Measurements from ENCODE around the gene CLTA. TPM values are rescaled to one million over a fixed set of nuclear protein-coding genes. Genes with fewer than 3 reads are reported as not detected.
A peak's percentile ranks its signal among the peaks of the same experiment; 100 is the strongest.

CLTA gene
- total and polyA plus RNA-seq, 9 donors: 170 to 243 (median 216) TPM

DNA sequence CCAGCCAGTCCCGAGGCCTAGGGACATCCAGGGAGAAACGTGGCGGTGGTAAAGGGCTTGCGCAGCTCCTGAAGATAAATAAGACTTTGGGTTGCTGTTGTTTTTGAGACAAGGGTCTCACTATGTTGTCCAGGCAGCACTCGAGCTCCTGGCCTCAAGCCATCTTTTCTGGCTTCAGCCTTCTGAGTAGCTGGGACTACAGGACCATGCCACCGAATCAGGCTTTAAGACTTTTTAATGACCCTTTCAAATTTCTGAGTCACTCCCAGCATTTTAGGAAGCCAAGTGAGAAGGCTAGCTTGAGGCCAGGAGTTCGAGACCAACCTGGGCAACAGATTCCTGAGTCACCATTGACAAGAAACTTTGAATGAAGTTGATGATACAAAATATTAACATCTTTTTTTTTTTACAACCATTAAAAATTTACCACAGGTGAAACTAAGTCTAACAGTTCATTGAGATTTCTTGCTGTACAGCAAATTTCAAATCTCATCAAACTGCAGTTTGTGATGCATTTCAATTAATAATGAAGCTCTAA, 68.3 kb downstream of the CLTA start:
- peak in 1 of 5 donors; percentile 47 for DNase-seq
- 25 to 33% (median 31%) methylated on average over 7 of the region's 7 CpGs for WGBS, 3 donors
- intact Hi-C loops (cut with DNase I): no loop called here
- H3K27me3 ChIP-seq: no peaks in the 10 kb centered on the region
- peak overlapping the region; percentile 99 for H3K4me3 ChIP-seq
- H3K4me1 ChIP-seq (ENCODE audit: insufficient read depth): peaks cover 6% of the 10 kb centered on the region
- H3K9me3 ChIP-seq: no peaks in the 10 kb centered on the region
- TF ChIP-seq, protein P1, sequence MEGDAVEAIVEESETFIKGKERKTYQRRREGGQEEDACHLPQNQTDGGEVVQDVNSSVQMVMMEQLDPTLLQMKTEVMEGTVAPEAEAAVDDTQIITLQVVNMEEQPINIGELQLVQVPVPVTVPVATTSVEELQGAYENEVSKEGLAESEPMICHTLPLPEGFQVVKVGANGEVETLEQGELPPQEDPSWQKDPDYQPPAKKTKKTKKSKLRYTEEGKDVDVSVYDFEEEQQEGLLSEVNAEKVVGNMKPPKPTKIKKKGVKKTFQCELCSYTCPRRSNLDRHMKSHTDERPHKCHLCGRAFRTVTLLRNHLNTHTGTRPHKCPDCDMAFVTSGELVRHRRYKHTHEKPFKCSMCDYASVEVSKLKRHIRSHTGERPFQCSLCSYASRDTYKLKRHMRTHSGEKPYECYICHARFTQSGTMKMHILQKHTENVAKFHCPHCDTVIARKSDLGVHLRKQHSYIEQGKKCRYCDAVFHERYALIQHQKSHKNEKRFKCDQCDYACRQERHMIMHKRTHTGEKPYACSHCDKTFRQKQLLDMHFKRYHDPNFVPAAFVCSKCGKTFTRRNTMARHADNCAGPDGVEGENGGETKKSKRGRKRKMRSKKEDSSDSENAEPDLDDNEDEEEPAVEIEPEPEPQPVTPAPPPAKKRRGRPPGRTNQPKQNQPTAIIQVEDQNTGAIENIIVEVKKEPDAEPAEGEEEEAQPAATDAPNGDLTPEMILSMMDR (IDR thresholded peaks at IDR 0.05): no peak
- TF ChIP-seq EP300 (IDR thresholded peaks at IDR 0.05) (no peak), POLR2A (IDR thresholded peaks at IDR 0.05) (no peak)
- peak overlapping the region in 1 of 2 donors; percentile 96 for H3K27ac ChIP-seq
- no peaks in the 10 kb centered on the region for H3K36me3 ChIP-seq

Other genes with a start within 250 kb of the CLTA start
- gene OR2S2, start 232.8 kb upstream of the CLTA start, total RNA-seq: not detected
- not detected for gene OR2S2, start 232.8 kb upstream of the CLTA start, polyA plus RNA-seq
- 10 to 100 TPM; 10.7 to 24.2 (median 16.8) TPM for gene RECK, start 154.0 kb upstream of the CLTA start, total RNA-seq
- gene RECK, start 154.0 kb upstream of the CLTA start, polyA plus RNA-seq: 10 to 100 TPM; 11.4 to 19.8 TPM
- 10 to 100 TPM in 6 of 7 donors, 1 to 10 TPM in 1; 8.3 to 30.9 (median 16.0) TPM for gene GLIPR2, start 54.2 kb upstream of the CLTA start, total RNA-seq
- 10 to 100 TPM; 13.6 to 34.6 TPM for gene GLIPR2, start 54.2 kb upstream of the CLTA start, polyA plus RNA-seq
- under 1 TPM in 3 of 7 donors, not detected in 4; 0.15 to 0.28 (median 0.27) TPM for gene CCIN, start 21.5 kb upstream of the CLTA start, total RNA-seq
- gene CCIN, start 21.5 kb upstream of the CLTA start, polyA plus RNA-seq: under 1 TPM in 1 of 2 donors, not detected in 1; 0.33 TPM
- 10 to 100 TPM; 17.1 to 34.1 (median 24.0) TPM for gene GNE, start 67.5 kb downstream of the CLTA start, total RNA-seq
- 10 to 100 TPM; 13.0 to 22.9 TPM for gene GNE, start 67.5 kb downstream of the CLTA start, polyA plus RNA-seq
- gene RNF38, start 209.3 kb downstream of the CLTA start, total RNA-seq: 10 to 100 TPM; 30.4 to 81.3 (median 59.7) TPM
- gene RNF38, start 209.3 kb downstream of the CLTA start, polyA plus RNA-seq: 10 to 100 TPM; 35.2 to 55.7 TPM

All from ovary (tissue), 9 donors.